C4-2B (cell line): ENCODE measurements around the gene RFT1.

Experiments used
- CTCF ChIP-seq: fragments of 450-650 bp; conservative IDR thresholded peaks from 2 replicates; pipeline ENCODE4 v1.5.1; 2017; ENCODE audit warnings: mild to moderate bottlenecking
- ZFX ChIP-seq: fragments of 450-650 bp; IDR thresholded peaks from 2 replicates; pipeline ENCODE4 v1.6.1; 2017

- TF ChIP-seq CTCF (no peak), ZFX (no peak)
Observed at GRCh38 chr3:53073553-53074365, 56.5 kb downstream of the RFT1 start.
